Transverse colon (tissue), 4 donors: Measurements from ENCODE around the gene RAF1. TPM values are rescaled to one million over a fixed set of nuclear protein-coding genes. Genes with fewer than 3 reads are reported as not detected.
"Not testable (repeated sequence)": the region's sequence is repeated elsewhere in the genome, so short reads cannot be mapped to it uniquely, and the experiment has no call there.

ENCODE experiments used
- DNase-seq: peaks from one replicate; pipeline ENCODE4 v3.0.0-alpha.2; 2019
- H3K27ac ChIP-seq, 4 donors: fragments of 200-600 bp; sonication (generic); 2 replicates each; pipeline ENCODE4 v1.5.1; 2016 to 2018; ENCODE audit warnings: inconsistent platforms in 4 of 4
- H3K27me3 ChIP-seq: fragments of 200-600 bp; sonication (generic); 2 replicates; pipeline ENCODE4 v1.5.1; 2017; ENCODE audit warnings: inconsistent platforms
- H3K36me3 ChIP-seq, 4 donors: fragments of 200-600 bp; sonication (generic); 2 replicates each; pipeline ENCODE4 v1.5.1; 2017 to 2019; ENCODE audit warnings: inconsistent platforms in 4 of 4
- H3K4me1 ChIP-seq, 4 donors: fragments of 200-600 bp; sonication (generic); 2 replicates each; pipeline ENCODE4 v1.5.1; 2017 to 2020; ENCODE audit warnings: inconsistent platforms in 4 of 4
- H3K4me3 ChIP-seq, 4 donors: fragments of 200-600 bp; sonication (generic); 1 replicate in 1 of 4; 2 replicates in 3 of 4; pipeline versions ENCODE4 v1.5.1 to v1.6.1; 2017 to 2019; ENCODE audit warnings: inconsistent platforms in 4 of 4
- H3K9me3 ChIP-seq, 2 donors: fragments of 200-600 bp; sonication (generic); 2 replicates each; pipeline ENCODE4 v1.5.1; 2017 to 2019; ENCODE audit warnings: inconsistent platforms in 2 of 2
- CTCF ChIP-seq, 5 experiments: fragments of 200-600 bp in 3 of 5; fragments of 450-650 bp in 2 of 5; sonication (generic) in 3 of 5; IDR thresholded peaks; 1 replicate in 2 of 5; 2 replicates in 3 of 5; pipeline ENCODE4 v1.5.1; 2016 to 2017; ENCODE audit warnings: antibody characterized with exemption in 5 of 5, inconsistent platforms in 3 of 5, mild to moderate bottlenecking in 2 of 5, moderate library complexity in 1 of 5
- EP300 ChIP-seq: sonication (generic); formaldehyde crosslinking; IDR thresholded peaks from one replicate; pipeline ENCODE4 v1.6.1; 2017; ENCODE audit warnings: antibody characterized with exemption, low read depth
- POLR2A ChIP-seq: fragments of 450-650 bp; IDR thresholded peaks from one replicate; pipeline ENCODE4 v1.6.1; 2016; ENCODE audit warnings: antibody characterized with exemption, mild to moderate bottlenecking, moderate library complexity
- POLR2AphosphoS5 ChIP-seq, 3 donors: sonication (generic); formaldehyde crosslinking; IDR thresholded peaks; one replicate each; pipeline ENCODE4 v1.6.1; 2016; ENCODE audit warnings: antibody characterized with exemption in 3 of 3
- WGBS, 2 donors: methylation state at CpG; one replicate each; pipeline ENCODE4 v1.1.5; 2018; ENCODE audit warnings: low coverage in 1 of 2; 5-methylcytosine and 5-hydroxymethylcytosine counted together
- in situ Hi-C, 4 donors: fragments of 200-750 bp; cut with MboI; loops; one replicate each; pipeline versions ENCODE4 v1.15.0 to v1.15.1; 2017; ENCODE audit warnings: low sequenced_read_pairs in 3 of 4, low pct_ligation_motif_present in 1 of 4, low pct_unique_long_range_greater_than_20kb in 1 of 4
- intact Hi-C: fragments of 100-400 bp; cut with DNase I; formaldehyde crosslinking; loops from one replicate; pipeline ENCODE4 v1.15.1; 2023; ENCODE audit warnings: low total_unique reads
- total RNA-seq, 4 donors: library from RNA; depleted of rRNA; stranded (reverse); fragments of >200 nt; gene quantifications; one replicate each; pipeline ENCODE4 v1.1.0, GENCODE V29; 2016

Gene RAF1
- total RNA-seq, 4 donors from 2014 or later: 98.4 to 283 (median 132) TPM

DNA sequence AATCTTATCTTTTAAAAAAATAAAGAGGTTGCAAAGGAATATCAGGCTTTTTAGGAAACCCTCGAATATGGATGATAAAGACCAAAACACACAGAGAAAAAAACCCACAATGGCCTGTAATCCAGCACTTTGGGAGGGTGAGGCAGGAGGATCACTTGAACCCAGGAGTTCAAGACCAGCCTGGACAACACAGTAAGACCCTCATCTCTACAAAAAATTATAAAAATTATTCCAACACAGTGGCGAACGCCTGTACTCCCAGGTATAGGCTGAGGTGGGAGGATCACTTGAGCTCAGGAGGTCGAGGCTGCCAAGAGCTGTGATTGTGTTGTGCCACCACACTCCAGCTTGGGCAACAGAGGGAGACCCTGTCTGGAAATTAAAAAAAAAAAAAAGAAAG, 30.8 kb downstream of the RAF1 start:
- Histone ChIP-seq H3K4me1 (peaks cover 11 to 30% (median 17%) of the 10 kb centered on the region in 4 donors), H3K27ac (no peak overlapping the region), H3K9me3 (no peaks in the 10 kb centered on the region), H3K4me3 (no peak overlapping the region), H3K27me3 (no peaks in the 10 kb centered on the region), H3K36me3 (no peaks in the 10 kb centered on the region)
- TF ChIP-seq CTCF (IDR thresholded peaks at IDR 0.05) (no peak), POLR2AphosphoS5 (IDR thresholded peaks at IDR 0.05) (no peak), EP300 (no peak), POLR2A (no peak)
- in situ Hi-C loops (no loop called here), intact Hi-C loops (no loop called here)
- no peak for DNase-seq
- 85% methylated on average over 1 to 4 of the region's 4 CpGs for WGBS, 2 donors

DNA sequence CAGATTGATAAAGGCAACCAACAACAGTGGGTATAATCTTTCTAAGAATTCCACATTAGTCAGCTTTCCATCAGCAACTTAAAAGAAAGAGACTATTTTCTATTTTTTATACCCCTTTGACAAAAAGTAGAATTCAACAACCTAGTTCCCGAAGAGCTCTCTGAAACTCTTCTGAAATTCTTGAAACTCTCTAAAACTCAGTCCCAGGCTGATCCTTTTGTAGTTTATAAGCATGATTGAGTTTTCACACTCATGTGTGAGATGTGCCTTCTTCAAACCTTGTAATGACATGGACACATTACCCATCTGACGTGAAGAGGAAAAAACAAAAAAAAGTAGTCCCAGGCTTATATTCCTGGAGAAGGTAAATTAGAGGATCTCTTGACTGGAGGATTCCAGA, 31.4 kb downstream of the RAF1 start:
- Histone ChIP-seq H3K4me1 (peaks cover 7 to 31% (median 13%) of the 10 kb centered on the region in 4 donors), H3K27ac (no peak overlapping the region), H3K36me3 (no peaks in the 10 kb centered on the region), H3K27me3 (no peaks in the 10 kb centered on the region), H3K9me3 (no peaks in the 10 kb centered on the region), H3K4me3 (no peak overlapping the region)
- DNase-seq: no peak
- WGBS, 2 donors: 89 to 96% methylated on average over 2 of the region's 2 CpGs
- intact Hi-C loops: no loop called here
- TF ChIP-seq POLR2AphosphoS5 (IDR thresholded peaks at IDR 0.05): no peak
- TF ChIP-seq EP300: no peak
- no peak for TF ChIP-seq CTCF (IDR thresholded peaks at IDR 0.05)
- TF ChIP-seq POLR2A: no peak
- in situ Hi-C loops: no loop called here

DNA sequence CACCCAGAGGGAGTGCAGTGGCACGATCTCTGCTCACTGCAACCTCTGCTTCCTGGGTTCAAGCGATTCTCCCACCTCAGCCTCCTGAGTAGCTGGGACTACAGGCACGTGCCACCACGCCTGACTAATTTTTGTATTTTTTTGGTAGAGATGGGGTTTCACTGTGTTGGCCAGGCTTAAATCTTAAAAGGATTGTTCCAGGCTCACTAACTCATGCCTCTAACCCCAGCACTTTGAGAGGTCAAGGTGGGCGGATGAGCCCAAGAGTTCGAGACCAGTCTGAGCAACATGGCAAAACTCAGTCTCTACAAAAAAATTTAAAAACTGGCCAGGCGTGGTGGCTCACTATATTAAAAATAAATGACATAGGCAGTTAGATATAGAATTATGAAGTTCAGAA, 33.1 kb downstream of the RAF1 start:
- intact Hi-C loops, in situ Hi-C loops: not testable (repeated sequence)

DNA sequence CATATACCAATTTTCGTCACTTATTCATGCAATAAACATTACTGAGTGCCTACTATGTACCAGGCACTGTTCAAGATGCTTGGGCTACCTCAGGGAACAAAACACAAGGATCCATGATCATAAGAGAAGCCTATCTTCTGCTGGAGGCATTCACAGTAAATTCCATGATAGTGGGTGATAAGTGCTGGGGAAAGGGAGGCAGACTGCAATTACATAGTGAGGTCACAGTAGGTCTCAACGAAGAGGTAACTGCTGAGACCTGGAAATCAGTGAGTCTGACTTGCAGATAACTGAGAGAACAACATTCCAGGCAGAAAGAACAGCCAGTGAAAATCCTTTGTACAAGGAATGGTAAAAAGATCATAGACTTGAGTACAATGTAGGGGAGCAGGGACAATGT, 33.6 kb downstream of the RAF1 start:
- DNase-seq: no peak

More for the DNA sequence above, 33.1 kb downstream of the RAF1 start:
- not testable (repeated sequence) for H3K9me3 ChIP-seq, H3K4me3 ChIP-seq, DNase-seq, H3K36me3 ChIP-seq, H3K27ac ChIP-seq, H3K27me3 ChIP-seq
- 94 to 100% methylated on average over 4 to 7 of the region's 7 CpGs for WGBS, 2 donors
- H3K4me1 ChIP-seq: peaks cover 11 to 47% (median 21%) of the 10 kb centered on the region in 4 donors

More for the DNA sequence above, 33.6 kb downstream of the RAF1 start:
- no peaks in the 10 kb centered on the region for H3K9me3 ChIP-seq
- WGBS, 2 donors: 83 to 89% methylated on average over 2 of the region's 2 CpGs
- no peak overlapping the region for H3K27ac ChIP-seq
- intact Hi-C loops: no loop called here
- no peaks in the 10 kb centered on the region for H3K36me3 ChIP-seq
- peaks cover 16 to 52% (median 25%) of the 10 kb centered on the region in 4 donors for H3K4me1 ChIP-seq
- no peaks in the 10 kb centered on the region for H3K27me3 ChIP-seq
- H3K4me3 ChIP-seq: no peak overlapping the region
- in situ Hi-C loops: no loop called here
- no peak for TF ChIP-seq POLR2A
- TF ChIP-seq POLR2AphosphoS5 (IDR thresholded peaks at IDR 0.05): no peak
- no peak for TF ChIP-seq CTCF (IDR thresholded peaks at IDR 0.05)
- no peak for TF ChIP-seq EP300
